HG02981 (cell line): ENCODE measurements around the gene RPS15.
A peak's percentile ranks its signal among the peaks of the same experiment; 100 is the strongest.

ENCODE experiments used
- ATAC-seq: cut with Tn5 transposase; IDR thresholded peaks from one replicate; pipeline ENCODE4 v1.9.1; 2021; ENCODE audit warnings: mild to moderate bottlenecking, moderate library complexity; ENCODE audit not compliant: unreplicated experiment

Gene RPS15

DNA sequence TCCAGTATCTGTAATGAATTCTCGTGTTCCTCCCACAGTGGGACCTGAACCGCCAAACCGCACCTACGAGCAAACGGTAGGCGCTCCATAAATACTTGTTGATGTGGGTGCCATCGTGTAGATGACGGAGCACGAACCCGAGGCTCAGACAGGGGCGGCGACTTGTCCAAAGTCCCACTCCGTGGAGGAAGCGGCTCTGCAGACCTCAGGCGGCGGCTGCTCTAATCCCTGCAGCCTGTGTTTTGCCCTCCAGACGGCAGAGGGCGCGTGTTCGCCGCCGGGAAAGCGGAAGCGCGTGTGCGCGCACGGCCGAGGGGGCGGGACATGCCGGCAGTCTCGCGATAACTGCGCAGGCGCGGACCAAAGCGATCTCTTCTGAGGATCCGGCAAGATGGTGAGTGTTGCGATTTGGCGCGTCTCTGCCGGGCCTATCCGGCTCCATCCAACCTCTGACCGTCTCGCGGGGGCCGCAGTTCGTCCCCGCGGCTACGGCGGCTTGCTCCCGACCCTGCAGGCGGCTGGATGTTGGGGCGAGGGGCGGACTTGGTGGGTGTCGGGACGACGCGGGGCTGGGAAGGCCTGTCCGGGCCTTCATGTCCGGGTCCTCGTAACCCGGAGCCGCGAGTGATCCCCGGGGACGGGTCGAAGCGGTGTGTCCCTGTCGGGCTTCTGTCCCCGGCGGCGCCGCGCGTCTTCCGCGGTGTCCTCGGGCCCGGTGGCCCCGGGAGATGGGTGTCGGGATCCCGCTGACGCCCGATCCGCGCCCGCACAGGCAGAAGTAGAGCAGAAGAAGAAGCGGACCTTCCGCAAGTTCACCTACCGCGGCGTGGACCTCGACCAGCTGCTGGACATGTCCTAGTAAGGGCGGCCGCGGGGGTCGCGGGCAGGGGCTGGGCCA is at the start of gene RPS15:
Gene RPS15, plus strand, starts transcription at position 362 of the 898 bp plus-strand sequence. Its CDS starts 30 bp downstream, at position 392.
- ATAC-seq = peak; percentile 70

DNA sequence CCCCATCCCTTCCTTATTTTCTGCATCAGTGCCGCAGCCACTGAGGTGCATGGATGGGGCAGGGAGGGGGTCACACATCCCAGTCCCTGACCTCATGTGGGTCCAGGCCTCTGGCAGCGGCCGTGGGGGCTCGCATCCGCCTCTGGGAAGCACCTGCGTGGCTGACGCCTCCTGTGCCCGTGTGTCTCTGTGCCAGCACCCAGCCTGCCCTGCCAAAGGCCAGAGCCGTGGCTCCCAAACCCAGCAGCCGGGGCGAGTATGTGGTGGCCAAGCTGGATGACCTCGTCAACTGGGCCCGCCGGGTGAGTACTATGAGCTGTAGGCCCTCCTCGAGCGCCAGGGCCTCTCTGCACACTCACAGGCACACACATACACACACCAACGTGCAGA is 49.6 kb upstream of the RPS15 start:
- ATAC-seq = no peak

- ATAC-seq = no peak
Observed at GRCh38 chr19:1389033-1389940, 48.9 kb upstream of the RPS15 start.

DNA sequence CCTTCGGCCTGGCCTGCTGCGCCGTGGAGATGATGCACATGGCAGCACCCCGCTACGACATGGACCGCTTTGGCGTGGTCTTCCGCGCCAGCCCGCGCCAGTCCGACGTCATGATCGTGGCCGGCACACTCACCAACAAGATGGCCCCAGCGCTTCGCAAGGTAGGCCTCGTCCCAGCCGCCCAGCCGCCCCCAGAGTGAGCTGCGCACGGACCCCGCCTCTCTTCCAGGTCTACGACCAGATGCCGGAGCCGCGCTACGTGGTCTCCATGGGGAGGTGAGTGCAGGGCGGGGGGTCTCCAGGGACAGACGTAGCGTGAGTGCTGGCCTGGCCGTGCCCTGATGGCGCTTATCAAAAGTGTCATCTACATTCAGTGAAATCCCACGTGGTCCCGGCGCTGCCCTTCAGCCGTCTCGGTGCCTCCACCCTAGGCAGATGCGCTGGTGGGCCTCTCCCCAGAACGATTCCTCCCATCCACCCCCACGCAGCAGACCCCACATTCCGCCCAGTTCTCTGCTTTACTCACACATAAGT is 47.2 kb upstream of the RPS15 start:
- no peak for ATAC-seq

DNA sequence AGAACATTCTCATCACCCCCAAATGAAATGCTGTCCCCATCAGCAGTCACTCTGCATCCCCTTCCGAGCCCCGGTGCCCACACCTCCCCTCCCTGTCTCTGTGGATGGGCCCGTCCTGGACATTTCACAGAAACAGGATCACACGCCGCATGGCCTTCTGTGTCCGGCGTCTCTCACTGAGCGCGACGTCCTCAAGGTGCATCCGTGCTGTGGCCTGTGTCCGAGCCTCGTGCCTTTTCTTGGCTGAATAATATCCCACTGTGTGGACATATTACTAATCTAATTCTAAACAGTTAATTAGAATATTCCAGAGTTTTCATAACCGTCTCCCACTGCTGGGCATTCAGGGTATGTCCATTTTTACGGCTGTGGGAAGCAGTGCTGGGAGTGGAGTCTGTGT is 45.8 kb upstream of the RPS15 start:
- no peak for ATAC-seq

DNA sequence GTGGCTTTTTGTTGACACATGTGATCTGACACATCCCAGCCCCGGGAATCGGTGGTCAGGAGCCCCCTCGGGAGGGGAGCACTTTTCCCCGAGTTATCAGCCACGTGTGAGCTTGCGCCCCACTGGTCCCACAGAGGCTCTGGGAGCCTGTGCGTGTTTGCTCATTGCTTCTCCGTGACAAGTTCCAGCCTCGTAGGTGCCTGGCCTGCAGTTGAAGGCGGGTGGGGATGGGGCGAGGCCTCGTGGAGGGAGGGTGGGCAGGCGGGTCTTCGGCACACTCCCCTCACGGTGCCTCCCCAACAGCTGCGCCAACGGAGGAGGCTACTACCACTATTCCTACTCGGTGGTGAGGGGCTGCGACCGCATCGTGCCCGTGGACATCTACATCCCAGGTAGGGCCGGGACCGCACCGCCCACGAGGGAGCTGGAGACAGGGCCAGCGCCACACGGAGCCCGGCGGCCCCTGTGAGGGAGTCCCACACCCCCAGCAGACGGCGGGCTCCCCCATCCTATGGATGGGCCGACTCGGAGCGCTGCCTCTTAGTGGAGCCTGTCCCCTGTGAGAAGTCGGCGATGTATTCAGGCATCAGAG is 45.2 kb upstream of the RPS15 start:
- no peak for ATAC-seq

DNA sequence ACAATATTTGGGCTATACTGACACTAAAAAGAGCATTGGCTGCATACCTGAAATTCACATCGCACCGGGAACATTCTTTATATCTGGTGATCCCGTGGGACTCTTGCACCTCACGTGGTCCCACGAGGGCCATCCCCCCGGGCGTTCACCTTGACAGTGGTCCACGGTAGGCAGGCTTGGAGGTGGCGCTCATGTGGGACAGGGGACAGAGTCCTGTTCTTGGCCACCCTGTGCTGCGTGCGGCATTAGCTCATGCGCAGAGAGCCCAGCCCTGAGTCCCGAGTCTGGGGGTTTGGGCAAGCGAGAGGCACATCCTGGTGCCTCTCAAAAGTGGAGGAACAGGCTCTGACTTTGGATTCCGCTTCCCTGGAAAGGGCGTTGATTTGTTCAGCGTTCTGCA is 44.4 kb upstream of the RPS15 start:
- ATAC-seq = no peak

GRCh38 chr19:1394252-1395193 is 43.7 kb upstream of the RPS15 start:
- ATAC-seq = no peak

DNA sequence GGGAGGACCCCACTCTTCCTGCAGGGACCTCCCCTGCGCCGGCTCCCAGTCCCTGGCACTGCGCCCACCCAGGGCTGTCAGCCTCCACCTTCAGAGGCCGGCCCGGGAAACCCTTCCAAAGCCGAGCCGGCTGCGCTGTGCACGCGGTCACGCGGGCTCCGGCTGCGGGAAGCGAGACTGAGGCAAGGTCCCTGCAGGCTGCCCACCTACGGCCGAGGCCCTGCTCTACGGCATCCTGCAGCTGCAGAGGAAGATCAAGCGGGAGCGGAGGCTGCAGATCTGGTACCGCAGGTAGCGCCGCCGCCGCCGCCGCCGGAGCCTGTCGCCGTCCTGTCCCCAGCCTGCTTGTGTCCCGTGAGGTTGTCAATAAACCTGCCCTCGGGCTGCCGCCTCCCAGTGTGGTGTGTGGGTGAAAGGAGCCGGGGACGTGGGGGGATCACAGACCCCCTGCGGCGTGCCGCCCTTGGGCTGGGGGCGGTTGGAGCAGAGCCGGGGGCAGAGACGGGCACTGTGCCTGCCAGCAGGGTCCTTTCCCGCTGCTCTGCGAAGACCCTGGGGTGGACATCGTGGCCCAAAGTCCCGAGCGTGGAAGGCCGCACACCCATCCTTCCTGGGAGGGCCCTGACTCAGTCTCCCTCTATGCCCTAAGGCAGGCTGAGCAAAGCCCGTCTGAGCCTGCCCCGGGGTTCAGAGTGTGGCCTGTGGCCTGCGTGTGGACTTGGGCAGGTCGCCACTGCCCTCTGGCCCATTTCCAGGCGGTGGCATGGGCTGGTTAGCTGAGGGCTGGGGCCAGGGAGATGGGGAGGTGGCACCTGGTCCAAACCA is 42.8 kb upstream of the RPS15 start:
- no peak for ATAC-seq

- no peak for ATAC-seq
Observed at GRCh38 chr19:1396019-1396767, 42.0 kb upstream of the RPS15 start.

GRCh38 chr19:1396768-1397679 is 41.2 kb upstream of the RPS15 start:
- ATAC-seq = no peak

DNA sequence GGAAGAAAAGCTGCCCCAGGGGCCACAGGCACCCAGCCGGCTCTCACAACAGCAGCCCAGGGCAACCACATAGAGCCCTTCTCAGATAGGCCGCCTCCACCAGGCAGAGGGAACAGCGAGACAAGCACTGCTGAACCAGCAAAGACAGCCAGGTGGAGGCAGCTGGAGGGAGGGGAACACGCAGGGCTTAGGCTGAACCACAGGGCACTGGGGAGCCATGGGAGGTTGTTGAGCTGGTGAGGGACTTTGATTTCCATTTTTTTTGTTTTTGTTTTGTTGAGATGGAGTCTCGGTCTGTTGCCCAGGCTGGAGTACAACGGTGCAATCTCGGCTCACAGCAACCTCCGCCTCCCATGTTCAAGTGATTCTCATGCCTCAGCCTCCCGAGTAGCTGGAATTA is 40.4 kb upstream of the RPS15 start:
- no peak for ATAC-seq

GRCh38 chr19:1399079-1399478 is 39.1 kb upstream of the RPS15 start:
- no peak for ATAC-seq

DNA sequence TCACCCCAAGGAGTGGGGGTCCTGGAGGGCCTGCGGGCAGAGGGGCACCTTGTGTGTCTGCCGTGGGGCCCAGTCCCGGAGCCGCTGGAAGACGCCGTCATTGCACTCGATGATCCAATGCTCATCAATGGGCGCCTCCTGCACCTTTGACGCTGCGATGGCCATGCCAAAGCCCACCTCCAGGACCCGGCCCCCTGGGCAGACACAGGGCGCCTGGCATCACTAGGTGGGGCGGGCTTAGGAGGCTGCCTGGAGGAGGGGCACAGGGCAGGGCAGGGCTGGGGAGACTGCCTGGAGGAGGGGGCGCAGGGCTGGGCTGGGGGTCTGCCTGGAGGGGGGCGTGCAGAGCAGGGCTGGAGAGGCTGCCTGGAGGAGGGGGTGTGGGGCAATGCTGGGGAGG is 38.5 kb upstream of the RPS15 start:
- ATAC-seq = no peak

DNA sequence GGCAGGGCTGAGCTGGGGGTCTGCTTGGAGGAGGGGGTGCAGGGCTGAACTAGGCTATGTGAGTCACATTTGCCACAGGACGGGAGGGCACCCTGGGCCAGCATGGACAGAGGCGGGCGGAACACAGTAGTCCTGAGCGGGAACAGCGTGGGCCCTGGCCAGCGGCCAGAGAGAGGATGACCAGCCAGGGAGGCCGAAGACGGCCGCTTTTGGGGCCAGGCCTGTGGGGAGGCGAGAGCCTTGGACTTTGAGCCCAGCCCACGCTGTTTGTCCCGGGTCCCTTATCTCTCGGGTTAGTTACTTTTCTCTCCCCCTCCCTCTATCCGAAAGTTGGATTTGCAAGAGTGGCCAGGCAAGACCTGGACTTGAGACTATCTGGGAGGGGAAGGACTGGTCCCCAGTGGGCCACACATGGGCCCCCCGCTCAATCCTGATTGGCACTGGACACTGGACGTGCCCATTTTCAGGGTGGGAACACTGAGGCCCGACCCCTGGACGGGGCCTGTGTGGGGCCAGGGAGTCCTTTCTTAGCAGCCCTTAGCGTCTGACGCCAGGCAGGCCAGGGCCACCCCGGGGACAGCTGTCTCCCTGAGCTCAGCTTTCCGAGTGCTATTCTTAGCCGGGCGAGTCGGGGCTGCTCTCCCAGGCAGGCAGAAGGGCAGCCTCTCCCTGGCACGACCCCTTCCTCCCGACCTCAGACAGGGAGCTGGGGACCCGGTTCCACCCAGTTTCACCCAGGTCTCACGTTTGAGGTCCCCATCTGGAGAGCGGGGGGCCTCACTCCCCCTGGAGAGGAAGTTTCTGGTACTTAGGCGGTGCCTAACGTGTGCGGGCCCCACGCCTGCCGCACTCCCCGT is 37.7 kb upstream of the RPS15 start:
- ATAC-seq = no peak

- no peak for ATAC-seq
Observed at GRCh38 chr19:1401138-1401888, 36.9 kb upstream of the RPS15 start, which contains the start of gene GAMT. GAMT (minus strand) TSS chr19:1401542; CDS start chr19:1401476, 66 bp downstream.
